ENCODE data around the gene TACR1. TPM values are rescaled to one million over a fixed set of nuclear protein-coding genes. Genes with fewer than 3 reads are reported as not detected.
"Not testable (repeated sequence)": the region's sequence is repeated elsewhere in the genome, so short reads cannot be mapped to it uniquely, and the experiment has no call there.

Gene TACR1
- 8.2 TPM for total RNA-seq (ENCODE audit: insufficient read depth, low replicate concordance)

DNA sequence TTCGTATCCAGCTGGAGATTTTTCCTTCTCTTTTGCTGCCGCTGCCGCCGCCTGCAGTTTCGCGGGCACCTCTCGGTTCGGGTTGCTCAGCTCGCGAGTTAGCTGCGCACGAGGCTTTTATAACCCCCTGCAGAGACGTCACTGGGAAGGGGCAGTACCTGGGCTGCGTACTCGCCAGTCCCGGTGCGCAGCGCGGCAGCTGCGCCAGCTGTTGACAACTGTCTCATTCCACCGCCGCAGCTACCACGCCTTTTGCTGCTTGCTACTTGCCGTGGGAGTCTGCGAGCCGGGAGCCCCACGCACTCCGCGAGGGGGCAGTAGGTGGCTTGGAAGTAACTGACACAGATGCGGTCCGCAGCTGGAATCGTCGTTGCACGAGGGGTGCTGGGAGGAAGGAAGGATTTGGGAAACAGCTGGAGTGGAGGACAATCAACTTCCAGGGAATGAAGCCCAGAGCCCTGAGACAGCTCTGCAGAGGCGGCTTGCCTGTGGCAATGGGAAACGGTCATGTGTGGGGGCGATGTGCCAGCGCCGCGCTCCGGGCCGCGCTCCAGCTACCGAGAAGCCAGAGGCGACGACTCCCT lies at the start of gene TACR1:
TSS of gene TACR1 (minus strand) at position 93 of the 584 bp plus-strand sequence. CDS start 586 bp downstream, outside the sequence.
- DNase-seq (ENCODE audit: low spot score): peak; percentile 78

GRCh38 chr2:75248581-75248980 lies 49.3 kb upstream of the TACR1 start:
- not testable (repeated sequence) for DNase-seq (ENCODE audit: low spot score)

- DNase-seq (ENCODE audit: low spot score): no peak
Observed at GRCh38 chr2:75246441-75247167, 47.3 kb upstream of the TACR1 start.

DNA sequence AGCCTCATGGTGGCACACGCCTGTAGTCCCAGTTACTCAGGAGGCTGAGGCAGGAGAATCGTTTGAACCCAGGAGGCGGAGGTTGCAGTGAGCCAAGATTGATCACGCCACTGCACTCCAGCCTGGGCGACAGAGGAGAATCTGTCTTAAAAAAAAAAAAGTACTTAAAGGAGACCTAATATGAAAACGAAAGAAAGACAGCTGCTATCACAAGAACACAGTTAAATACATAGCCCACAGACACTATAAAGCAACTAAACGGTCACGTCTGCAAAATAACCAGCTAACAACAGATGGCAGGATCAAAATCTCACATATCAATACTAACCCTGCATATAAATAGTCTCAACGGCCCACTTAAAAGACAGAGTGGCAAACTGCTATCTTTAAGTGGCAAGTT lies 43.9 kb upstream of the TACR1 start:
- DNase-seq (ENCODE audit: low spot score): no peak

DNA sequence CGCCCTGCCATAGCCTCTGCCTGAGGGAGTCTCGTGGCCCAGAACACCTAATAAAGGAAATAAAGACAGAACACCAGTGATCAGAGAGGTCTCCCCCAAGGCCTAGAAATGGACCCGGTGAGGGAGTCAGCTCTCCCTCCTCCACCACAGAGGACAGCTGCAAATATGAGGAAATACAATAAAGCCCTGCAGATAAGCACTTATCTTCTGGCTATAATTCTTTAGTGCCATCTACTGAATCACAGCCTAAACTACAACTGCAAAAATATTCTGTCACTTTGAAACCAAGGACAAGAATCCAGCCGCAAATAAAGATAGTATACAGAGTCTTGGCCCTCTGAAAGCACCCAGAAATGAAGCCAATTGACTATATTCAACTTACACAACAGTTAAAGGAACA lies 42.4 kb upstream of the TACR1 start:
- no peak for DNase-seq (ENCODE audit: low spot score)

DNA sequence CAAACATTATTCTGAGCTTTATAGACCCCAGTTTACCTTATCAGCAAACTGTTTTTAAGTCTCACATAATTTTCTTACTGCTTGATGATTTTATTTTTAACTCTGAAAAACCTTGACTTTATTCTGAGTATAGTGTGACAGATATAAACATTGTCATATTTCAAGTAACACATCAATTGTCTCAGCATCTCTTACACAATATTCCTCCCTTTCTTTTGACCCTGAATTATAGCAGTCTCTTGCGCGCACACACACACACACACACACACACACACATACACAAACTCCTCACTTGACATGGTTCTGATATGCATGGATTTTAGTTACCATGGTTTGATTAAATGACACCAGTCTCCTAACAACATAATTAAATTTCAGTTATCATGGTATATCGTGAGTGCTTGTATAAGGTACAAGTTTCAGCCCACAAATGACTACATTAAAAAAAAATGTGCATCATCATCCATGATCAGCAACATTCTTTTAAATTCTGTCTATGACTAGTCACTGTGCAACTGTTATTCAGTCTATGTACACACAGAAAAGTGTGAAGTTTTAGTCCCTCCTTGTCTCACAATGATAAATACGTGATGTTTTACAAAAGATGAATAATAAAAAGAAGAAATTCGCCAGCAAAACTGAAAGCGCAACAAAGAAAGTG lies 39.5 kb upstream of the TACR1 start:
- DNase-seq (ENCODE audit: low spot score): no peak

GRCh38 chr2:75237296-75237695 lies 38.0 kb upstream of the TACR1 start:
- DNase-seq (ENCODE audit: low spot score): no peak

GRCh38 chr2:75233965-75234364 lies 34.6 kb upstream of the TACR1 start:
- no peak for DNase-seq (ENCODE audit: low spot score)

DNA sequence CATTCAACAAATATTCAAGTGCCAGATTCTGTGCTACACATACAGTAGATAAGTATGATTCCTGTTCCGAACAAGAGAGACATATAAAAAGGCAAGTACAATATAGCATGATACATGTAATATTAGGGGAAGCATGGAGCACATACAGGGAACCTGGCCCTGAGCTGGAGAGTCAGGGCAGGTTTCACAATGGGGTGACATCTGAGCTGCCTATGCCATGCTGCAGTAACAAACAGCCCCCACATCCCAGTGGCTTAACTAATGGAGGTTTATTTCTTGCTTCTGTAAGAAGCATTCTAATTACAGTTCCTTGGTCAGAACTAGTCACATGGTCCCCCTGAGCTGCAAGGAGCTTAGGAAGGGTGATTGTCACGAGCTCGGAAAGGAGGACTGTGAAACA lies 27.3 kb upstream of the TACR1 start:
- DNase-seq (ENCODE audit: low spot score): no peak

DNA sequence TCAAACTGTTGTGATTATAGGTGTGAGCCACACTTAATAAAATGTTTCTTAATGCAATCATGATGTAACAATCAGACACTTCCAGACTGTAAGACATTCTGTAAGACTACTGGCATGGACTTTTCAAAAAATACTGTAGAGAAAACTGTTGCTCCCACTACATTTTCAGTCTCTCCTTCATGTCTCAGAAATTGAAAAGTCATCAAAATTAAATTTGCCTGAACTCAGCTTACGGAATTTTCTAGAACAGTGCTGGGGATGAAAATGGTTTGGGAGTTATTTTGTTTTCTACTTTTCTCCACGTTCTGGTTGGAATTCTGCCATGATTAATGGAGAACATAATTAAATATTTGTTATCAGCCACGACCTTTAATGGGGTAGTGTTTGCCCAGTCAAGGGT lies 26.8 kb upstream of the TACR1 start:
- no peak for DNase-seq (ENCODE audit: low spot score)

- DNase-seq (ENCODE audit: low spot score): no peak
Observed at GRCh38 chr2:75224636-75225094, 25.3 kb upstream of the TACR1 start.

- DNase-seq (ENCODE audit: low spot score): no peak
Observed at GRCh38 chr2:75222527-75222926, 23.2 kb upstream of the TACR1 start.

- DNase-seq (ENCODE audit: low spot score): no peak
Observed at GRCh38 chr2:75221862-75222261, 22.5 kb upstream of the TACR1 start.

- DNase-seq (ENCODE audit: low spot score): not testable (repeated sequence)
Observed at GRCh38 chr2:75219213-75219612, 19.9 kb upstream of the TACR1 start.

GRCh38 chr2:75211266-75211770 lies 12.0 kb upstream of the TACR1 start:
- DNase-seq (ENCODE audit: low spot score): no peak

- no peak for DNase-seq (ENCODE audit: low spot score)
Observed at GRCh38 chr2:75210409-75210808, 11.1 kb upstream of the TACR1 start.

- DNase-seq (ENCODE audit: low spot score): no peak
Observed at GRCh38 chr2:75208738-75209137, 9.4 kb upstream of the TACR1 start.

GRCh38 chr2:75204833-75205232 lies 5.5 kb upstream of the TACR1 start:
- no peak for DNase-seq (ENCODE audit: low spot score)

DNA sequence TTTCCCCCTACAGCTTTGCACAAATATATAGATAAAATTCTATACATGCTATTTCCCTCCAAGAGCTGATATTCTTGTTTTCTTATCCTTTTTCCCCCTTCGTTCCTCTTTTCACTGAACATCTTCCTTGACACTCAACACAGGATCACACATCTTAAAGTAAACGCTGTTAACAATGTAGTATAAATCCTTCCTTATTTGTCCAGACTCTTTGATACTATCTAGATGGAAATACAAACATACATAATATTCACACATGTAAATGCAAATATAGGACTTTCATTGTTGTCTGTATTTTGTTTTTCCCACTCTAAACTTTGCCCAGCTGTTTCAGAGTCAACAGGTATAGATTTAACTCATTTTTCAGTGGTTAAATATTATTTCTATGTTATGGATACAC lies 3.0 kb upstream of the TACR1 start:
- DNase-seq (ENCODE audit: low spot score): no peak

DNA sequence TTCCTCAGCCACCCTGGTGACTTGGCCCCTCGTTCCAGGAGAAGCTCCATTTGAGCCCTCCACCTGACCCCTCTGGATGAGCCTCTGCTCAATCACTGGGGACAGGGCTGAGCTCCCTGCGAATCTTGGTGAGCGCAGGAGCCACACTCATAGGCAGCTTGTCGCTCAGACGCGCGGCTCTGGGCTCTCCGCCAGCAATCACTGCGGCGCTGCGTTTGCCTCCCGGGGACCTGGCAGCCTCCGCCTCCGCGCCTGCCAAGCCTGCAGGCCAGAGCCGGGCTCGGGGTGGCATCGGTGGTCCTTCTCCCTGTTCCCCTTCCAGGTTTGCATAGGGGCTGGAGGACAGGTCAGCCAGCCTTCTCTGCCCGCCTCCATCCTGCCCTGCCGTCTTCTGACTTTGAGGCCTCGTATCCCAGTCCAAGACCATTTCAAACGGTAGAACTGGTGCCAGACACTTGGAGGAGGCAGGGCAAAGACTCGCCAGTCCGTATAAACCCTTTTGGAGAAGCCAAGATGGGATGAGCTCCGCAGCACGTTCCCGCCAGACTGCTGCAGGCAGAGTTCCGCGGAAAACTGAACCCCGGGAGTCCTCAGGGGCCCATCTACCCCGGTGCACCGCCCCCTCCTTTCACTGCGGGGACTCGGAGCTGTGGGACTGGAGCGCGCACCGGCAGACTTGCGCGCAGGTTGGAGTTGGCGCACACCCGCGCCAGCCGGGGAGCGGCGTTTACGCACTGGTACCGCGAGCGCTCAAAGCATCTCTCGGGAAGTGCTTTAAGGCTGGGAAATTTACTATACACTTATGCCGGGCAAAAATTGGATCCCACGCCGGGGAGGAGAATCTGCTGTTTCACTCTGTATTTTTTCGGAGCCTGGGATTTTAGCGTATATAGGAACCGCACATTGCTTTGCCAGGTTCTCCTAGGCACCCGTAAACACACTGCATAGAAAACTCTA lies 1.1 kb upstream of the TACR1 start:
- peak; percentile 22 for DNase-seq (ENCODE audit: low spot score)

DNA sequence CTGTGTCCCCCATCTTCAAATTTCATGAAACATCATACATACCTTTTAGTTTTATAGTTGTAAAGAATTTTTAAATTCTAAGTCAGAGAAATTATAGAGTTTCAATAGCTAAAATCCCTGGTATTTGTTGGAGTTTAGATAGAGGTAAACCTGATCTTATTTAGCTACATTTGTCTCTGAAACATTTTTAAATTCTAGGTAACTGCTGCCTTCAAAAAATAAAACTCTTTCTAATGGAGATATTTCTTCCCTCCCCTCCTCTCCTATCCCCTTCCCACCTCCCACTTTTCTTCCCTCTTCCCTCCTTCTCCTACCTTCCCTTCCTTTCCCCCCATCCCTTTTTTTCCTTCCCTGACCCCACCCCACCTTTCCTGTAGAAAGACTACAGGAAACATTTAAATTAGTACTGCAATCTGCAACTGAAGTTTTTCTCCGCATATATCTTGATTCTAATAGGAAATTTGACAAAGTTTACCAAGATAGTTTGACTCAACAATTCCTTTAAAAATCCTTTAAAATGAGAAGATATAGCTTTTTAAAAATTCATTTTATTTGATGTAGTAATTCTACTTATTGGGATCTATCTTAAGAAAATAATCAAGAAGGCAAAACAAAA lies 4.1 kb downstream of the TACR1 start:
- no peak for DNase-seq (ENCODE audit: low spot score)
